MM.1S (cell line): ENCODE data around the gene TRH.

Experiments
- DNase-seq: peaks from one replicate; pipeline ENCODE4 v3.0.0-alpha.2; 2015
- H2AFZ ChIP-seq: fragments of 300-600 bp; sonication (generic); 2 replicates; pipeline ENCODE4 v1.6.0; 2016; ENCODE audit warnings: antibody characterized with exemption, low read length
- H3F3A ChIP-seq: fragments of 300-600 bp; sonication (generic); 2 replicates; pipeline ENCODE4 v1.6.1; 2016; ENCODE audit warnings: mild to moderate bottlenecking, antibody characterized with exemption, low read length, moderate library complexity, mixed read lengths; ENCODE audit not compliant: insufficient read depth
- H3K27ac ChIP-seq: fragments of 300-600 bp; sonication (generic); 2 replicates; pipeline ENCODE4 v1.5.1; 2016; ENCODE audit warnings: mild to moderate bottlenecking, low read length
- H3K27me3 ChIP-seq: fragments of 300-600 bp; sonication (generic); replicated peaks from 2 replicates; pipeline ENCODE4 v1.6.0; 2016; ENCODE audit warnings: low read length; ENCODE audit not compliant: insufficient read depth
- H3K36me3 ChIP-seq: fragments of 300-600 bp; sonication (generic); replicated peaks from 2 replicates; pipeline ENCODE4 v1.6.1; 2016; ENCODE audit warnings: mild to moderate bottlenecking, low read length, mixed read lengths; ENCODE audit not compliant: insufficient read depth
- H3K4me1 ChIP-seq: fragments of 300-600 bp; sonication (generic); 2 replicates; pipeline ENCODE4 v1.6.1; 2016; ENCODE audit warnings: low read length, mixed read lengths
- H3K4me2 ChIP-seq: fragments of 300-600 bp; sonication (generic); 2 replicates; pipeline ENCODE4 v1.6.0; 2016; ENCODE audit warnings: low read depth, low read length
- H3K4me3 ChIP-seq: fragments of 300-600 bp; sonication (generic); 2 replicates; pipeline ENCODE4 v1.5.1; 2016; ENCODE audit warnings: low read length, mixed read lengths
- H3K79me2 ChIP-seq: fragments of 300-600 bp; sonication (generic); 2 replicates; pipeline ENCODE4 v1.6.1; 2016; ENCODE audit warnings: mixed run types, low read length, mixed read lengths
- H3K9ac ChIP-seq: fragments of 300-600 bp; sonication (generic); 2 replicates; pipeline ENCODE4 v1.6.1; 2016; ENCODE audit warnings: low read length, mixed read lengths
- H3K9me2 ChIP-seq: fragments of 300-600 bp; sonication (generic); replicated peaks from 2 replicates; pipeline ENCODE4 v1.6.1; 2016; ENCODE audit warnings: mild to moderate bottlenecking, low read length, mixed read lengths; ENCODE audit not compliant: insufficient read depth
- H3K9me3 ChIP-seq: fragments of 300-600 bp; sonication (generic); replicated peaks from 2 replicates; pipeline ENCODE4 v1.6.1; 2016; ENCODE audit warnings: mild to moderate bottlenecking, low read length, mixed read lengths; ENCODE audit not compliant: insufficient read depth
- H4K20me1 ChIP-seq: fragments of 300-600 bp; sonication (generic); 2 replicates; pipeline ENCODE4 v1.6.1; 2016; ENCODE audit warnings: mild to moderate bottlenecking, low read length, moderate library complexity, mixed read lengths; ENCODE audit not compliant: insufficient read depth
- CTCF ChIP-seq: fragments of 300-600 bp; sonication (generic); IDR thresholded peaks from 2 replicates; pipeline ENCODE4 v1.5.1; 2016; ENCODE audit warnings: antibody characterized with exemption, low read length, mixed read lengths
- EZH2 ChIP-seq: fragments of 300-600 bp; sonication (generic); optimal IDR thresholded peaks from 2 replicates; pipeline ENCODE3; 2017; ENCODE audit warnings: low read depth, mild to moderate bottlenecking, antibody characterized with exemption, low read length, mixed read lengths
- EZH2phosphoT487 ChIP-seq: fragments of 300-600 bp; sonication (generic); IDR thresholded peaks from 2 replicates; pipeline ENCODE4 v1.6.1; 2018; ENCODE audit warnings: antibody characterized with exemption, low read length

The TRH gene

GRCh38 chr3:129974564-129974832, at the start of gene TRH:
Gene TRH (plus strand): TSS chr3:129974720. CDS start chr3:129975817, 1,097 bp downstream.
- H3K4me2 ChIP-seq: no peak within 1 kb of the TSS
- H3F3A ChIP-seq: no peaks in the 10 kb centered on the region
- no peaks in the 10 kb centered on the region for H3K9me3 ChIP-seq
- H2AFZ ChIP-seq: no peak within 1 kb of the TSS
- DNase-seq: no peak
- H3K79me2 ChIP-seq: no peaks in the 10 kb centered on the region
- peaks cover 10% of the 10 kb centered on the region for H3K27me3 ChIP-seq
- H3K4me3 ChIP-seq: no peak within 1 kb of the TSS
- no peak within 1 kb of the TSS for H3K27ac ChIP-seq
- H3K4me1 ChIP-seq: no peaks in the 10 kb centered on the region
- no peaks in the 10 kb centered on the region for H4K20me1 ChIP-seq
- TF ChIP-seq EZH2phosphoT487: no peak
- TF ChIP-seq EZH2: no peak
- no peak for TF ChIP-seq CTCF
- H3K36me3 ChIP-seq: no peaks in the 10 kb centered on the region
- H3K9ac ChIP-seq: no peak within 1 kb of the TSS
- no peaks in the 10 kb centered on the region for H3K9me2 ChIP-seq

DNA sequence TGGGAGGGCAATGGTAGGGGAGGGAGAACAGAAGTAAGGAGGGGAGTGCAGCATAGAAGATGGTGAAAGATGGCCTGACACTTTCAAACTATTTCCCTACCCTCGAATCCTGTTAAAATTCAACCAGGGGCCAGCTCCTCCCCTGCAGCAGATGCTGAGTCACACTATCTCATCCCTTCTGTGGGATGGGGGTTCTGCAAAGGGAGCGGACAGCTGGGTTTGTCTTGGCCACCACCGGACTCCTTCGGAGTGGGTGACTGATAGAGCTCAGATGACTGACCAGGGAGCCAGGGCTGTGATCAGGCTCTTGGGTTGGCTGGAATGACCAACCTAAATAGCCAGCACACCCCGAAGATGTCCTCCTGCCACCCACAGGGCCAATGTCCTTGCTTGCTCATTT, 47.4 kb upstream of the TRH start:
- H3K9me2 ChIP-seq: no peaks in the 10 kb centered on the region
- H3K36me3 ChIP-seq: no peaks in the 10 kb centered on the region
- H3K27ac ChIP-seq: no peak overlapping the region
- no peak overlapping the region for H3K4me3 ChIP-seq
- no peak overlapping the region for H2AFZ ChIP-seq
- no peak overlapping the region for H3K4me2 ChIP-seq
- no peaks in the 10 kb centered on the region for H3K4me1 ChIP-seq
- H3K79me2 ChIP-seq: no peaks in the 10 kb centered on the region
- H3K9ac ChIP-seq: no peak overlapping the region
- H3K27me3 ChIP-seq: no peaks in the 10 kb centered on the region
- no peaks in the 10 kb centered on the region for H3F3A ChIP-seq
- no peak for DNase-seq
- H4K20me1 ChIP-seq: no peaks in the 10 kb centered on the region
- no peaks in the 10 kb centered on the region for H3K9me3 ChIP-seq
- TF ChIP-seq EZH2phosphoT487 (no peak), EZH2 (no peak), CTCF (no peak)

DNA sequence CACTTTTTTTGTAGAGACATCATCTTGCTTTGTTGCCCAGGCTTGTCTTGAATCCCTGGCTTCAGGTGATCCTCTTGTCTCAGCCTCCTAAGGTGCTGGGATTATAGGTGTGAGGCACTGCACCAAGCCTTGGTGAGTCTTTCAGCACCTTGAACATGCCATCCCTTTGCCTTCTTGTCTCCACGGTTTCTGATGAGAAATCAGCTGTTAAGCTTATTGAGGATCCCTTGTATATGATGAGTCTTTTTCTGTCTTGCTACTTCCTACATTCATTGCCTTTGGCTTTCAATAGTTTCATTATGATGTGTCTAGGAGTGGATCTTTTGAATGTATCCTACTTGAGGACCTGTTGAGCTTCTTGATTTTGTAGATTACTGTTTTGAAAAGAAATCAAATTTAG, 45.1 kb upstream of the TRH start:
- no peak overlapping the region for H3K9ac ChIP-seq
- DNase-seq: no peak
- H3K27ac ChIP-seq: no peak overlapping the region
- no peaks in the 10 kb centered on the region for H3K36me3 ChIP-seq
- no peaks in the 10 kb centered on the region for H3K9me2 ChIP-seq
- H3K79me2 ChIP-seq: no peaks in the 10 kb centered on the region
- H2AFZ ChIP-seq: no peak overlapping the region
- H4K20me1 ChIP-seq: no peaks in the 10 kb centered on the region
- no peak overlapping the region for H3K4me2 ChIP-seq
- no peaks in the 10 kb centered on the region for H3F3A ChIP-seq
- no peaks in the 10 kb centered on the region for H3K4me1 ChIP-seq
- no peaks in the 10 kb centered on the region for H3K27me3 ChIP-seq
- no peak for TF ChIP-seq CTCF
- H3K4me3 ChIP-seq: no peak overlapping the region
- H3K9me3 ChIP-seq: no peaks in the 10 kb centered on the region

GRCh38 chr3:129933471-129933870, 41.0 kb upstream of the TRH start:
- Histone ChIP-seq H3K27ac (no peak overlapping the region), H3K4me2 (no peak overlapping the region), H2AFZ (no peak overlapping the region), H3K4me1 (no peaks in the 10 kb centered on the region), H3K4me3 (no peak overlapping the region), H3K9ac (no peak overlapping the region), H3K9me3 (no peaks in the 10 kb centered on the region), H3F3A (no peaks in the 10 kb centered on the region), H3K9me2 (no peaks in the 10 kb centered on the region), H4K20me1 (no peaks in the 10 kb centered on the region), H3K79me2 (no peaks in the 10 kb centered on the region), H3K36me3 (no peaks in the 10 kb centered on the region), H3K27me3 (no peaks in the 10 kb centered on the region)
- DNase-seq: no peak
- TF ChIP-seq EZH2: no peak
